ENCODE data around the gene CARD9.

DNA sequence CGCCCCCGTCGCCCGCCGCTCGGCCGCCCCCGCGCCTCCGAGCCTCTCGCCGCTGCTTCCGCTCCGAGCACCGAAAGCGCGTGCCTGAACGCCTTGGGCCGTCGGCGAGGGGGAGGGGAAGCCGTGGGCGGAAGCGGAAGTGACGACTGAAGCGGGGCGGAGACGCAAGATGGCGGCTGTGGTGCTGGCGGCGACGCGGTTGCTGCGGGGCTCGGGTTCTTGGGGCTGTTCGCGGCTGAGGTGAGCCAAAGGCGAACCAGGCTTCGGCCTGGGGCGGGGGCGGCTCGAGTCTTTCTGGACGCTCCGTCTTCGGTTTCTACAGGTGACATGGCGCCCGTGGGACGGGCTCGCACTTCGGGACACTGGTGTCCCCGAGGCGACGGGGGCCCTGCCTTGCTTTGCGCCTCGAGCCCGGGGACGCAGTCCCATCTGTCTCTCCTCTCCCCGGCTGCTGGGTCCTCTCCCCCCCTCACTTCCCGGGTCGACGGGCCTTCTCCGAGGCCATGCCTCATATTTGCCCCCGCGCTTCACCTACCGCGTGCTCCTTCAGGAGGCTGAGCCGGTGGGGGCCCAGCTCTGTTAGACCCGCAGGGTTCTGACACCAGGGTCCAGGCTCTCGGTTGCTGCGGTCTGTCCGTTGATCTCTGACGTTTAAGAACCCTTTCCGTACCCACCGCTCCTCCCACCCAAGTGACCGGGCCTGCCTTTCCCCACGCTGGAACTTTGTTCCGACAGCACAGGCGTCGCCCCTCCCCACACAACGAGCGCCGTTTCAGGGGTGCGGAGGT, 37.2 kb upstream of the CARD9 start, which contains the start of the genes ENTR1 and PMPCA:
- TF ChIP-seq EZH2 (IDR thresholded peaks at IDR 0.05; ENCODE audit: insufficient read depth, poor library complexity, severe bottlenecking) (no peak), EZH2phosphoT487 (IDR thresholded peaks at IDR 0.05; ENCODE audit: insufficient read depth, low read depth) (no peak)
